Activated CD8-positive, alpha-beta memory T cell treated with anti-CD3 and anti-CD28 coated beads, Interleukin-2, amount 10 ng/mL, durations not matched to agents 7 days and 5 days (primary cell): ENCODE data around the gene HOXA1. TPM values are rescaled to one million over a fixed set of nuclear protein-coding genes. Genes with fewer than 3 reads are reported as not detected.

ENCODE experiments used
- ATAC-seq: fragments of 150-1000 bp; cut with Tn5 transposase; one replicate; pipeline ENCODE4 v1.10.0; 2021; ENCODE audit warnings: moderate library complexity
- CTCF ChIA-PET: fragments of 350-600 bp; sonication (Branson Sonifier 250); formaldehyde crosslinking; loops from one replicate; lab custom pipeline; 2021; ENCODE audit warnings: antibody characterized with exemption; lab: Charles Lee
- DNase-seq: peaks from one replicate; pipeline ENCODE4 v3.0.0-alpha.2; 2020
- H3K27ac Mint-ChIP-seq: one replicate; pipeline ENCODE4 v1.8.0; 2021; ENCODE audit warnings: mild to moderate bottlenecking, mixed read lengths
- H3K27me3 Mint-ChIP-seq: one replicate; pipeline ENCODE4 v1.8.0; 2021; ENCODE audit warnings: mixed read lengths
- H3K36me3 Mint-ChIP-seq: one replicate; pipeline ENCODE4 v1.8.0; 2021; ENCODE audit warnings: mild to moderate bottlenecking, mixed read lengths
- H3K4me1 Mint-ChIP-seq: one replicate; pipeline ENCODE4 v1.8.0; 2021; ENCODE audit warnings: mixed read lengths
- H3K4me3 Mint-ChIP-seq: one replicate; pipeline ENCODE4 v1.8.0; 2021; ENCODE audit warnings: mild to moderate bottlenecking, moderate library complexity, mixed read lengths
- H3K9me3 Mint-ChIP-seq: one replicate; pipeline ENCODE4 v1.8.0; 2022; ENCODE audit warnings: low read depth, mixed read lengths
- total RNA-seq, 2 experiments: library from RNA; stranded (reverse); gene quantifications; one replicate each; pipeline ENCODE4 v1.2.3, GENCODE V29; 2021

HOXA1 gene
- total RNA-seq, 2 experiments from 2014 or later = 0.28 to 0.76 TPM

- Mint-ChIP-seq H3K9me3 (no peaks in the 10 kb centered on the region), H3K4me1 (peaks cover 23% of the 10 kb centered on the region), H3K27ac (no peak overlapping the region), H3K36me3 (no peaks in the 10 kb centered on the region), H3K4me3 (no peak overlapping the region), H3K27me3 (peaks cover 48% of the 10 kb centered on the region)
- DNase-seq (no peak), ATAC-seq (no peak)
- CTCF ChIA-PET = no interaction called here
These were observed 43.2 kb upstream of the HOXA1 start for GRCh38 chr7:27138985-27139333.

GRCh38 chr7:27138472-27138871 is 42.7 kb upstream of the HOXA1 start:
- ATAC-seq (no peak), DNase-seq (no peak)
- Mint-ChIP-seq H3K27ac (no peak overlapping the region), H3K36me3 (no peaks in the 10 kb centered on the region), H3K4me1 (peaks cover 27% of the 10 kb centered on the region), H3K27me3 (peaks cover 53% of the 10 kb centered on the region), H3K9me3 (no peaks in the 10 kb centered on the region), H3K4me3 (no peak overlapping the region)
- CTCF ChIA-PET = no interaction called here

GRCh38 chr7:27137640-27138315 is 42.0 kb upstream of the HOXA1 start:
- no peak overlapping the region for H3K27ac Mint-ChIP-seq
- peaks cover 60% of the 10 kb centered on the region for H3K27me3 Mint-ChIP-seq
- DNase-seq = no peak
- no peaks in the 10 kb centered on the region for H3K9me3 Mint-ChIP-seq
- ATAC-seq = no peak
- H3K4me1 Mint-ChIP-seq = peaks cover 31% of the 10 kb centered on the region
- CTCF ChIA-PET = no interaction called here
- no peak overlapping the region for H3K4me3 Mint-ChIP-seq
- no peaks in the 10 kb centered on the region for H3K36me3 Mint-ChIP-seq

- Mint-ChIP-seq H3K4me1 (peaks cover 33% of the 10 kb centered on the region), H3K9me3 (no peaks in the 10 kb centered on the region), H3K36me3 (no peaks in the 10 kb centered on the region), H3K27ac (no peak overlapping the region), H3K4me3 (no peak overlapping the region), H3K27me3 (peaks cover 77% of the 10 kb centered on the region)
- DNase-seq = peak; percentile 51
- no peak for ATAC-seq
- CTCF ChIA-PET = interaction anchor here (0.5 to 1.9 kb wide), 3 partner anchors 17 to 35 kb away, joined by 3 to 5 read pairs (median 3); no protein-coding TSS in a partner anchor
These were observed 38.6 kb upstream of the HOXA1 start for GRCh38 chr7:27134392-27134791.

GRCh38 chr7:27133409-27134231 is 37.8 kb upstream of the HOXA1 start:
- Mint-ChIP-seq H3K4me3 (no peak overlapping the region), H3K9me3 (no peaks in the 10 kb centered on the region), H3K36me3 (no peaks in the 10 kb centered on the region), H3K27me3 (peaks cover 81% of the 10 kb centered on the region), H3K4me1 (peaks cover 33% of the 10 kb centered on the region), H3K27ac (no peak overlapping the region)
- DNase-seq (no peak), ATAC-seq (no peak)
- CTCF ChIA-PET = interaction anchor here (0.5 to 1.9 kb wide), 3 partner anchors 17 to 34 kb away, joined by 3 to 5 read pairs (median 3); no protein-coding TSS in a partner anchor

- no peak overlapping the region for H3K27ac Mint-ChIP-seq
- no peaks in the 10 kb centered on the region for H3K36me3 Mint-ChIP-seq
- no peaks in the 10 kb centered on the region for H3K9me3 Mint-ChIP-seq
- ATAC-seq (no peak), DNase-seq (no peak)
- H3K27me3 Mint-ChIP-seq = peaks cover 80% of the 10 kb centered on the region
- H3K4me3 Mint-ChIP-seq = no peak overlapping the region
- peaks cover 33% of the 10 kb centered on the region for H3K4me1 Mint-ChIP-seq
- CTCF ChIA-PET = no interaction called here
These were observed 37.2 kb upstream of the HOXA1 start for GRCh38 chr7:27132978-27133377.

- ATAC-seq (no peak), DNase-seq (no peak)
- Mint-ChIP-seq H3K36me3 (no peaks in the 10 kb centered on the region), H3K4me3 (no peak overlapping the region), H3K27me3 (peaks cover 80% of the 10 kb centered on the region), H3K27ac (no peak overlapping the region), H3K9me3 (no peaks in the 10 kb centered on the region), H3K4me1 (peaks cover 33% of the 10 kb centered on the region)
- CTCF ChIA-PET = interaction anchor here (1.1 to 2.8 kb wide), 2 partner anchors 18 to 1281 kb away, joined by 3 to 18 read pairs; no protein-coding TSS in a partner anchor
These were observed 36.4 kb upstream of the HOXA1 start for GRCh38 chr7:27132214-27132613.

GRCh38 chr7:27131390-27131819 is 35.6 kb upstream of the HOXA1 start:
- no peak overlapping the region for H3K27ac Mint-ChIP-seq
- peaks cover 80% of the 10 kb centered on the region for H3K27me3 Mint-ChIP-seq

GRCh38 chr7:27130540-27131389 is 35.0 kb upstream of the HOXA1 start, which contains the start of gene HOXA4:
Gene HOXA4 (minus strand): TSS chr7:27130757. CDS start chr7:27130733, 24 bp downstream.
- H3K9me3 Mint-ChIP-seq = no peaks in the 10 kb centered on the region
- H3K4me1 Mint-ChIP-seq = peaks cover 28% of the 10 kb centered on the region
- H3K4me3 Mint-ChIP-seq = peak within 1 kb of the TSS; percentile 62
- peak; percentile 96 for ATAC-seq
- H3K27ac Mint-ChIP-seq = no peak within 1 kb of the TSS
- H3K27me3 Mint-ChIP-seq = peaks cover 79% of the 10 kb centered on the region
- CTCF ChIA-PET = interaction anchor here (1.0 to 2.8 kb wide), 7 partner anchors 19 to 1279 kb away, joined by 3 to 18 read pairs (median 4); partner anchors contain the start of gene HIBADH
- peak; percentile 84 for DNase-seq
- H3K36me3 Mint-ChIP-seq = no peaks in the 10 kb centered on the region

More at GRCh38 chr7:27131390-27131819, 35.6 kb upstream of the HOXA1 start:
- CTCF ChIA-PET = interaction anchor here (1.1 to 2.8 kb wide), 5 partner anchors 18 to 1280 kb away, joined by 3 to 18 read pairs (median 4); no protein-coding TSS in a partner anchor
- H3K9me3 Mint-ChIP-seq = no peaks in the 10 kb centered on the region
- DNase-seq (no peak), ATAC-seq (no peak)
- H3K4me1 Mint-ChIP-seq = peaks cover 33% of the 10 kb centered on the region
- peak overlapping the region; percentile 62 for H3K4me3 Mint-ChIP-seq
- H3K36me3 Mint-ChIP-seq = no peaks in the 10 kb centered on the region

GRCh38 chr7:27129729-27130539 is 34.1 kb upstream of the HOXA1 start:
- H3K27ac Mint-ChIP-seq = no peak overlapping the region
- H3K4me1 Mint-ChIP-seq = peaks cover 20% of the 10 kb centered on the region
- ATAC-seq = peak; percentile 52
- CTCF ChIA-PET = interaction anchor here (1.0 to 2.8 kb wide), 5 partner anchors 20 to 533 kb away, joined by 3 to 18 read pairs (median 5); partner anchors contain the start of gene HIBADH
- peaks cover 73% of the 10 kb centered on the region for H3K27me3 Mint-ChIP-seq
- no peak overlapping the region for H3K4me3 Mint-ChIP-seq
- no peaks in the 10 kb centered on the region for H3K36me3 Mint-ChIP-seq
- no peak for DNase-seq
- no peaks in the 10 kb centered on the region for H3K9me3 Mint-ChIP-seq

- peaks cover 11% of the 10 kb centered on the region for H3K4me1 Mint-ChIP-seq
- H3K4me3 Mint-ChIP-seq = no peak overlapping the region
- CTCF ChIA-PET = interaction anchor here (1.2 to 2.8 kb wide), 2 partner anchors 21 to 30 kb away, joined by 3 to 18 read pairs; no protein-coding TSS in a partner anchor
- no peak for DNase-seq
- no peak overlapping the region for H3K27ac Mint-ChIP-seq
- no peaks in the 10 kb centered on the region for H3K36me3 Mint-ChIP-seq
- peaks cover 66% of the 10 kb centered on the region for H3K27me3 Mint-ChIP-seq
- H3K9me3 Mint-ChIP-seq = no peaks in the 10 kb centered on the region
- no peak for ATAC-seq
These were observed 33.3 kb upstream of the HOXA1 start for GRCh38 chr7:27128776-27129728.
